Neuronal stem cell (in vitro differentiated cells): ENCODE data around the gene SPOCK2.
"Not testable (repeated sequence)": the region's sequence is repeated elsewhere in the genome, so short reads cannot be mapped to it uniquely, and the experiment has no call there.

Experiments used
- DNase-seq: peaks from one replicate; pipeline ENCODE4 v3.0.0-alpha.2; 2013; ENCODE audit warnings: low spot score
- H2AFZ ChIP-seq: one replicate; pipeline ENCODE4 v1.6.1; 2013; ENCODE audit warnings: mild to moderate bottlenecking, low read length, inconsistent platforms
- H2AK5ac ChIP-seq: 2 replicates; pipeline ENCODE4 v1.6.1; 2013; ENCODE audit warnings: low read depth, mild to moderate bottlenecking, inconsistent platforms, low read length, moderate library complexity, mixed read lengths
- H2BK120ac ChIP-seq: 2 replicates; pipeline ENCODE4 v1.6.1; 2013; ENCODE audit warnings: low read depth, mild to moderate bottlenecking, inconsistent platforms, low read length, moderate library complexity, mixed read lengths
- H2BK12ac ChIP-seq: one replicate; pipeline ENCODE4 v1.6.1; 2013; ENCODE audit warnings: low read length, inconsistent platforms
- H2BK15ac ChIP-seq: 2 replicates; pipeline ENCODE4 v1.6.1; 2013; ENCODE audit warnings: mild to moderate bottlenecking, low read length, inconsistent platforms, mixed read lengths
- H2BK5ac ChIP-seq: one replicate; pipeline ENCODE4 v1.6.1; 2013; ENCODE audit warnings: inconsistent platforms, mild to moderate bottlenecking, low read length, moderate library complexity
- H3K14ac ChIP-seq: one replicate; pipeline ENCODE4 v1.6.1; 2013; ENCODE audit warnings: low read length, inconsistent platforms
- H3K18ac ChIP-seq: 2 replicates; pipeline ENCODE4 v1.6.1; 2013; ENCODE audit warnings: low read length, inconsistent platforms
- H3K23ac ChIP-seq: 2 replicates; pipeline ENCODE4 v1.6.1; 2013; ENCODE audit warnings: low read depth, mild to moderate bottlenecking, mixed read lengths, low read length, inconsistent platforms; ENCODE audit not compliant: poor library complexity
- H3K27ac ChIP-seq: replicated peaks from 3 replicates; pipeline ENCODE4 v1.5.1; 2013; ENCODE audit warnings: low read length, inconsistent platforms
- H3K27me3 ChIP-seq, 3 experiments: 2 replicates each; pipeline ENCODE4 v1.6.1; 2013; ENCODE audit warnings: low read length in 3 of 3, mild to moderate bottlenecking in 2 of 3, inconsistent platforms in 1 of 3, low read depth in 1 of 3, mixed read lengths in 1 of 3, moderate library complexity in 1 of 3; ENCODE audit not compliant: control insufficient read depth in 3 of 3, insufficient read depth in 3 of 3
- H3K36me3 ChIP-seq, 2 donors: replicated peaks in 1 of 2; 2 replicates each; pipeline ENCODE4 v1.6.1; 2013; ENCODE audit warnings: low read length in 2 of 2; ENCODE audit not compliant: control insufficient read depth in 2 of 2, insufficient read depth in 2 of 2
- H3K4ac ChIP-seq: 2 replicates; pipeline ENCODE4 v1.6.1; 2013; ENCODE audit warnings: inconsistent platforms, mild to moderate bottlenecking, low read length, moderate library complexity
- H3K4me1 ChIP-seq, 2 donors: 1 replicate in 1 of 2; 2 replicates in 1 of 2; pipeline ENCODE4 v1.6.1; 2013; ENCODE audit warnings: low read length in 2 of 2, low read depth in 1 of 2; ENCODE audit not compliant: control insufficient read depth in 2 of 2, insufficient read depth in 1 of 2
- H3K4me2 ChIP-seq: one replicate; pipeline ENCODE4 v1.6.1; 2013; ENCODE audit warnings: mild to moderate bottlenecking, low read length, inconsistent platforms; ENCODE audit not compliant: insufficient read depth, poor library complexity, severe bottlenecking
- H3K4me3 ChIP-seq, 2 donors: 2 replicates each; pipeline ENCODE4 v1.5.1; 2013; ENCODE audit warnings: low read length in 2 of 2, mild to moderate bottlenecking in 2 of 2, inconsistent platforms in 1 of 2, moderate library complexity in 1 of 2
- H3K79me1 ChIP-seq: one replicate; pipeline ENCODE4 v1.6.1; 2013; ENCODE audit warnings: low read depth, mild to moderate bottlenecking, inconsistent platforms, low read length, moderate library complexity
- H3K9ac ChIP-seq: one replicate; pipeline ENCODE4 v1.6.1; 2013; ENCODE audit warnings: mild to moderate bottlenecking, low read depth, low read length, inconsistent platforms; ENCODE audit not compliant: poor library complexity
- H3K9me3 ChIP-seq, 2 donors: replicated peaks in 1 of 2; 2 replicates each; pipeline versions ENCODE3 to v1.6.1; 2013; ENCODE audit warnings: low read length in 2 of 2, mild to moderate bottlenecking in 2 of 2, inconsistent platforms in 1 of 2, low read depth in 1 of 2, mixed read lengths in 1 of 2, moderate library complexity in 1 of 2; ENCODE audit not compliant: control insufficient read depth in 2 of 2, insufficient read depth in 1 of 2
- H4K8ac ChIP-seq: one replicate; pipeline ENCODE4 v1.6.1; 2013; ENCODE audit warnings: low read depth, mild to moderate bottlenecking, inconsistent platforms, low read length, moderate library complexity
- H4K91ac ChIP-seq: one replicate; pipeline ENCODE4 v1.6.1; 2013; ENCODE audit warnings: low read length, low read depth, mild to moderate bottlenecking, inconsistent platforms; ENCODE audit not compliant: poor library complexity
- WGBS, 2 donors: extraction: QIAGEN DNeasy Blood & Tissue Kit; methylation state at CpG; one replicate each; pipeline ENCODE4 v1.1.7; 2013; ENCODE audit warnings: missing lambda C conversion rate in 2 of 2, mixed read lengths in 1 of 2; ENCODE audit not compliant: insufficient read length in 2 of 2, insufficient replicate concordance in 1 of 2; ENCODE audit errors: extremely low coverage in 2 of 2; 5-methylcytosine and 5-hydroxymethylcytosine counted together

SPOCK2 gene

DNA sequence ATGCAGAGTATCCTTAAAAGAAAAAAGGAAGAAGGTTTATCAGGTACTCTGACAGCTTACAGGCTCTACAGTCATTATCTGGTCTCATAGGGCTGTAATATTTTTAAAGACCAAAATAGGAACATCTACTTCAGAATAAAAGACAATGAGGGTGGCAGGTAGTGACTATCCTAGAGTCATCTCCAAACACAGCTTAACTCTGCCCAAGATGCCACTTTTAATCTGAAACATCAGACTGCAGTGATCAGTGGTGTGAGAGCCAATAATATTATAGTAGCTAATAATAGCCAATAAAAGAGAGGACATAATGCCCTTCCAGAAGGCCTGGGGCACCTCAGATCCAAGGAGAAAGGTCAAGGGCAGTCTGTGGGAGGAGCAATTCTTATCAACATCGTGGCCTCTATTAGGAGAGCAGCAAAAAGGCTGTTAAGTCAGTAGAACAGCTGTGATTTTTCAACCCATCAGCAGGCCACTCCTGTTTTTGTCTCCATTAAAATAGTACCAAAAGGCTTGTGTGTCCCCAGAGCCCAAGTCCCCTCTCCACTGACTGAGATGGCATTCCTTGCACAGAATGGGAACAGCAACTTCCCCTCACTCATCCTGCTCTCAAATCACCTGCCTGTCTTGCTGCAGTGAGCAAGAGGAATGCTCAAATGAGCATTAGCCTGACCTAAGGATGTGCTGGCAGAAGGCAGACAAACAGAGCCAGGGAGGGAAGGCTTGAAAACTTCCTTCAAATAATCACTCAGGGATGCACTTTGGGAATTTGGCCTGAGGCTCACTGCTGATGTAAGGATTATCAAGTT is 20.7 kb upstream of the SPOCK2 start:
- Histone ChIP-seq H3K9ac (no peak overlapping the region), H4K8ac (no peak overlapping the region), H2AFZ (no peak overlapping the region), H2BK120ac (no peak overlapping the region), H3K23ac (no peak overlapping the region), H3K18ac (no peak overlapping the region), H2BK15ac (no peak overlapping the region), H3K36me3 (no peaks in the 10 kb centered on the region), H3K9me3 (no peaks in the 10 kb centered on the region), H3K4me1 (peaks cover 3 to 13% of the 10 kb centered on the region in 2 donors), H3K27me3 (no peaks in the 10 kb centered on the region), H3K4me2 (no peak overlapping the region), H2AK5ac (no peak overlapping the region), H3K27ac (no peak overlapping the region), H3K79me1 (no peaks in the 10 kb centered on the region), H3K4me3 (no peak overlapping the region), H2BK12ac (no peak overlapping the region), H3K4ac (no peak overlapping the region), H2BK5ac (no peak overlapping the region), H4K91ac (no peak overlapping the region), H3K14ac (no peak overlapping the region)
- no peak for DNase-seq
- whole genome bisulfite sequencing, 2 donors: no CpG with 5 or more reads among the region's 1 CpG

DNA sequence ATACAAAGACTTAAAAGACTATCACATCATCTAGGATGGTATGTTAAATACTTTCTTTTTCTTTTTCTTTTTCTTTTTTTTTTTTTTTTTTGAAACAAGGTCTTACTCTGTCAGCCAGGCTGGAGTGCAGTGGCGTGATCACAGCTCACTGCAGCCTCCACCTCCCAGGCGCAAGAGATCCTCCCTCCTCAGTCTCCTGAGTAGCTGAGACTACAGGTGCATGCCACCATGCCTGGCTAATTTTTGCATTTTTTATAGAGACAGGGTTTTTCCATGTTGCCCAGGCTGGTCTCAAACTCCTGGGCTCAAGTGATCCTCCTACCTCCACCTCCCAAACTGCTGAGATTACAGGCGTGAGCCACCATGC is 19.6 kb upstream of the SPOCK2 start:
- H3K27me3 ChIP-seq, H3K79me1 ChIP-seq, H3K9me3 ChIP-seq, H2BK5ac ChIP-seq, H2AK5ac ChIP-seq, H4K91ac ChIP-seq, H3K14ac ChIP-seq, H2BK15ac ChIP-seq, H3K9ac ChIP-seq, H2BK12ac ChIP-seq, H3K36me3 ChIP-seq, H3K4me2 ChIP-seq, DNase-seq, H2BK120ac ChIP-seq, H3K4ac ChIP-seq, H3K23ac ChIP-seq, H3K18ac ChIP-seq, H4K8ac ChIP-seq, H3K4me3 ChIP-seq, H2AFZ ChIP-seq, H3K27ac ChIP-seq: not testable (repeated sequence)
- H3K4me1 ChIP-seq: peaks cover 3 to 13% of the 10 kb centered on the region in 2 donors
- WGBS, 2 donors: no CpG with 5 or more reads among the region's 3 CpGs

DNA sequence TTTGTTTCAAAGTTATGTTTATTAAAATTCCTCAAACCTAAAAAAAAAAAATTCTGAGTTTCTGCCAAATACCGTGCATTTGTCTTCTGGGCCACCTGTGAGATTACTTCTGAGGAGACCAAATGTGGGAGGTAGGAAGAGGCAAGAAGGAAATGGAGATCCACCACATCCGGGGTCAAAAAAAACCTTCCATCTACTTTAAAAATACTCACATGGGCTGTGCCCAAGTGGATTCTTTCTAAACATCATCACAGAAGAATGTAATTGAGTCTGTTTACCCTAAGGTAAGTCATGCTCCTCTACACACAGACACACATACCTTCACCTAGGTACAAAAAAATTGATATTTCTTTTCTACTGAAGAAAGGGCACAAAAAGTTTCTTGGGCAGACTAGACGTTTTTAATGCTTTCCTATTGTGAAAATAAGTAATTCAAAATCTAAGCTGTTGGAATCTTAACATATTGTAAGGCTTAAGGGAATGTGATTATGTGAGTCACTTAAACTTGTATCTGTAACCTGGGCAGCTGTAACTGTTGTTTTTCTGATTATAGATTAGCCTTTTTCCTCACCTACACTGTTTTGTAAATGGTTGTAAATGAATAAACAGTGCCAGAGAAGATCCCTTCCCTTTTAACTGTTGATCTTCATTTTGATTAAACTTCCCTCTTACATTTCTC is 19.1 kb upstream of the SPOCK2 start:
- H3K4me1 ChIP-seq: peaks cover 3 to 13% of the 10 kb centered on the region in 2 donors
- DNase-seq: no peak
- no peak overlapping the region for H3K14ac ChIP-seq
- H2AFZ ChIP-seq: no peak overlapping the region
- H4K91ac ChIP-seq: no peak overlapping the region
- H4K8ac ChIP-seq: no peak overlapping the region
- no peak overlapping the region for H3K9ac ChIP-seq
- no peak overlapping the region for H3K4ac ChIP-seq
- H2BK5ac ChIP-seq: no peak overlapping the region
- H3K27ac ChIP-seq: no peak overlapping the region
- H3K23ac ChIP-seq: no peak overlapping the region
- H3K27me3 ChIP-seq: no peaks in the 10 kb centered on the region
- no peaks in the 10 kb centered on the region for H3K9me3 ChIP-seq
- no peak overlapping the region for H3K4me2 ChIP-seq
- H3K4me3 ChIP-seq: no peak overlapping the region
- H2BK120ac ChIP-seq: no peak overlapping the region
- H3K36me3 ChIP-seq: no peaks in the 10 kb centered on the region
- WGBS, 2 donors: no CpG with 5 or more reads among the region's 3 CpGs
- H3K18ac ChIP-seq: no peak overlapping the region
- no peak overlapping the region for H2BK15ac ChIP-seq
- no peaks in the 10 kb centered on the region for H3K79me1 ChIP-seq
- H2BK12ac ChIP-seq: no peak overlapping the region
- H2AK5ac ChIP-seq: no peak overlapping the region

GRCh38 chr10:72106896-72107295 is 18.5 kb upstream of the SPOCK2 start:
- H2BK15ac ChIP-seq: no peak overlapping the region
- peaks cover 3 to 13% of the 10 kb centered on the region in 2 donors for H3K4me1 ChIP-seq
- H3K36me3 ChIP-seq: peaks cover 0 to 5% of the 10 kb centered on the region in 2 donors
- H2AK5ac ChIP-seq: no peak overlapping the region
- H2BK120ac ChIP-seq: no peak overlapping the region
- no peak overlapping the region for H3K4ac ChIP-seq
- no peak overlapping the region for H3K18ac ChIP-seq
- H3K4me3 ChIP-seq: no peak overlapping the region
- H3K23ac ChIP-seq: no peak overlapping the region
- no peaks in the 10 kb centered on the region for H3K27me3 ChIP-seq
- no peaks in the 10 kb centered on the region for H3K9me3 ChIP-seq
- H3K14ac ChIP-seq: no peak overlapping the region
- H4K8ac ChIP-seq: no peak overlapping the region
- no peak overlapping the region for H3K4me2 ChIP-seq
- no peak overlapping the region for H4K91ac ChIP-seq
- H3K79me1 ChIP-seq: no peaks in the 10 kb centered on the region
- no peak overlapping the region for H2AFZ ChIP-seq
- no peak overlapping the region for H3K27ac ChIP-seq
- no CpG with 5 or more reads among the region's 2 CpGs for WGBS, 2 donors
- H2BK12ac ChIP-seq: no peak overlapping the region
- DNase-seq: no peak
- H3K9ac ChIP-seq: no peak overlapping the region
- no peak overlapping the region for H2BK5ac ChIP-seq
